ENCODE data around the gene WDR91. TPM values are rescaled to one million over a fixed set of nuclear protein-coding genes. Genes with fewer than 3 reads are reported as not detected.

The WDR91 gene
- total and polyA plus RNA-seq, 8 donors = 17.8 to 47.9 (median 26.5) TPM

- Histone ChIP-seq H3K9me3 (no peaks in the 10 kb centered on the region), H3K36me3 (peaks cover 0 to under 1% (median 0%) of the 10 kb centered on the region in 3 donors), H3K27ac (peak overlapping the region; percentile 83 to 97 (median 89)), H3K27me3 (no peaks in the 10 kb centered on the region), H3K4me1 (peaks cover 30 to 38% (median 37%) of the 10 kb centered on the region in 3 donors), H3K4me3 (peak overlapping the region; percentile 45 to 95 (median 80))
- WGBS, 2 donors = 0% methylated on average over 13 of the region's 13 CpGs
- DNase-seq (no peak), ATAC-seq (peak; percentile 1 to 6 (median 6)), FAIRE-seq (no peak)
- intact Hi-C loops (cut with DNase I) = no loop called here
- TF ChIP-seq CTCF (IDR thresholded peaks at IDR 0.05) = no peak
These were observed 493 bp downstream of the WDR91 start for GRCh38 chr7:135210888-135211178.

- Histone ChIP-seq H3K36me3 (peaks cover 0 to 5% (median 0%) of the 10 kb centered on the region in 3 donors), H3K9me3 (no peaks in the 10 kb centered on the region), H3K27ac (peak overlapping the region in 3 of 4 donors; percentile 83 to 97 (median 89)), H3K4me3 (peak overlapping the region in 2 of 4 donors; percentile 79 to 95), H3K27me3 (no peaks in the 10 kb centered on the region), H3K4me1 (peaks cover 43 to 52% (median 50%) of the 10 kb centered on the region in 3 donors)
- intact Hi-C loops (cut with DNase I) = no loop called here
- DNase-seq = no peak
- no peak for TF ChIP-seq CTCF (IDR thresholded peaks at IDR 0.05)
- no peak for FAIRE-seq
- 15 to 24% methylated on average over 7 of the region's 7 CpGs for WGBS, 2 donors
- no peak for ATAC-seq
These were observed 2.0 kb downstream of the WDR91 start for GRCh38 chr7:135209225-135209834.

- peak overlapping the region in 2 of 4 donors; percentile 79 to 95 for H3K4me3 ChIP-seq
- ATAC-seq (peak in 3 of 4 donors; percentile 12 to 34 (median 16)), DNase-seq (peak in 1 of 6 donors; percentile 46), FAIRE-seq (no peak)
- H3K4me1 ChIP-seq = peaks cover 54 to 59% (median 58%) of the 10 kb centered on the region in 3 donors
- intact Hi-C loops (cut with DNase I) = no loop called here
- H3K27ac ChIP-seq = peak overlapping the region; percentile 56 to 97 (median 70)
- no peak for TF ChIP-seq CTCF (IDR thresholded peaks at IDR 0.05)
- H3K9me3 ChIP-seq = no peaks in the 10 kb centered on the region
- no peaks in the 10 kb centered on the region for H3K27me3 ChIP-seq
- WGBS, 2 donors = 14 to 20% methylated on average over 6 of the region's 6 CpGs
- peaks cover 0 to 14% (median 0%) of the 10 kb centered on the region in 3 donors for H3K36me3 ChIP-seq
These were observed 3.1 kb downstream of the WDR91 start for GRCh38 chr7:135208102-135208793.

- H3K4me3 ChIP-seq = peak overlapping the region in 2 of 4 donors; percentile 9 to 79
- 40 to 45% methylated on average over 8 of the region's 8 CpGs for WGBS, 2 donors
- DNase-seq (no peak), ATAC-seq (no peak), FAIRE-seq (no peak)
- H3K36me3 ChIP-seq = peaks cover 0 to 21% (median 0%) of the 10 kb centered on the region in 3 donors
- no peak for TF ChIP-seq CTCF (IDR thresholded peaks at IDR 0.05)
- H3K27me3 ChIP-seq = no peaks in the 10 kb centered on the region
- no peaks in the 10 kb centered on the region for H3K9me3 ChIP-seq
- H3K27ac ChIP-seq = peak overlapping the region; percentile 56 to 97 (median 70)
- intact Hi-C loops (cut with DNase I) = no loop called here
- peaks cover 59 to 64% (median 61%) of the 10 kb centered on the region in 3 donors for H3K4me1 ChIP-seq
These were observed 3.8 kb downstream of the WDR91 start for GRCh38 chr7:135207406-135208101.

All from pancreas (tissue), 10 donors.